IPS DF 6.9 (cell line): ENCODE results near the gene PGGHG.
"Not testable (repeated sequence)": the region's sequence is repeated elsewhere in the genome, so short reads cannot be mapped to it uniquely, and the experiment has no call there.

ENCODE experiments used
- DNase-seq: peaks from one replicate; pipeline ENCODE4 v3.0.0-alpha.2; 2013; ENCODE audit warnings: low read depth, low spot score
- H3K27ac ChIP-seq: one replicate; pipeline ENCODE4 v1.5.1; 2013; ENCODE audit warnings: low read length, control low read depth
- H3K27me3 ChIP-seq: 2 replicates; pipeline ENCODE4 v1.6.1; 2013; ENCODE audit warnings: mild to moderate bottlenecking, low read length; ENCODE audit not compliant: control insufficient read depth, insufficient read depth
- H3K36me3 ChIP-seq: 2 replicates; pipeline ENCODE4 v1.6.1; 2013; ENCODE audit warnings: low read length; ENCODE audit not compliant: control insufficient read depth, insufficient read depth
- H3K4me1 ChIP-seq: 2 replicates; pipeline ENCODE4 v1.6.1; 2013; ENCODE audit warnings: low read length; ENCODE audit not compliant: control insufficient read depth, insufficient read depth
- H3K4me3 ChIP-seq: 2 replicates; pipeline ENCODE4 v1.5.1; 2013; ENCODE audit warnings: mild to moderate bottlenecking, low read length
- H3K9me3 ChIP-seq: 2 replicates; pipeline ENCODE4 v1.6.1; 2013; ENCODE audit warnings: low read length, inconsistent platforms; ENCODE audit not compliant: control insufficient read depth, insufficient read depth
- WGBS: extraction: QIAGEN DNeasy Blood & Tissue Kit; methylation state at CpG from one replicate; pipeline ENCODE4 v1.1.7; 2013; ENCODE audit warnings: mixed read lengths, missing lambda C conversion rate; ENCODE audit not compliant: insufficient read length, insufficient coverage; 5-methylcytosine and 5-hydroxymethylcytosine counted together

Gene PGGHG

DNA sequence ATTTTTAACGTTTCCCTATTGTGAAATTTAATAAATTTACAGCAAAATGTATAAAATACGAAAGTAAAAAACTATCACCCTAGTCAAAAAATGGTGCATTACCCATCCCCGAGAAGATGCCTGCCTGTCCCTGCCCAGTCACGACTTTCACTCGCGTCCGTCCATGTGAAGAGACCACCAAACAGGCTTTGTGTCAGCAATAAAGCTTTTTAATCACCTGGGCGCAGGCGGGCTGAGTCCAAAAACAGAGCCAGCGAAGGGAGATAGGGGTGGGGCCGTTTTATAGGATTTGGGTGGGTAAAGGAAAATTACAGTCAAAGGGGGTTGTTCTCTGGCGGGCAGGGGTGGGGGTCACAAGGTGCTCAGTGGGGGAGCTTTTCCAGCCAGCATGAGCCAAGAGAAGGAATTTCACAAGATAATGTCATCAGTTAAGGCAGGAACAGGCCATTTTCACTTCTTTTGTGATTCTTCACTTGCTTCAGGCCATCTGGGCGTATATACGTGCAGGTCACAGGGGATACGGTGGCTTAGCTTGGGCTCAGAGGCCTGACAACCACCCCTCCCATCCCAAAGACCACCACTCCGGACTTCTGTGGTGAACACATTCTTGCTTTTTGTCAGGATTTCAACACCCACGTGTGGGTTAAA lies 44.8 kb downstream of the PGGHG start:
- not testable (repeated sequence) for H3K4me1 ChIP-seq, DNase-seq, H3K36me3 ChIP-seq, H3K4me3 ChIP-seq, H3K9me3 ChIP-seq, H3K27me3 ChIP-seq, H3K27ac ChIP-seq
- no CpG with 5 or more reads among the region's 17 CpGs for WGBS

GRCh38 chr11:334264-334994 lies 45.5 kb downstream of the PGGHG start:
- no peak overlapping the region for H3K27ac ChIP-seq
- no peak for DNase-seq
- no peaks in the 10 kb centered on the region for H3K27me3 ChIP-seq
- H3K4me1 ChIP-seq = peaks cover 6% of the 10 kb centered on the region
- no peaks in the 10 kb centered on the region for H3K9me3 ChIP-seq
- no CpG with 5 or more reads among the region's 25 CpGs for WGBS
- H3K36me3 ChIP-seq = no peaks in the 10 kb centered on the region
- no peak overlapping the region for H3K4me3 ChIP-seq

GRCh38 chr11:335779-336658 lies 47.1 kb downstream of the PGGHG start:
- no peak overlapping the region for H3K27ac ChIP-seq
- no peak for DNase-seq
- H3K9me3 ChIP-seq = no peaks in the 10 kb centered on the region
- no peaks in the 10 kb centered on the region for H3K36me3 ChIP-seq
- WGBS = no CpG with 5 or more reads among the region's 15 CpGs
- no peaks in the 10 kb centered on the region for H3K27me3 ChIP-seq
- H3K4me1 ChIP-seq = peaks cover 6% of the 10 kb centered on the region; the same call in 1 of the 2 replicates
- no peak overlapping the region for H3K4me3 ChIP-seq

DNA sequence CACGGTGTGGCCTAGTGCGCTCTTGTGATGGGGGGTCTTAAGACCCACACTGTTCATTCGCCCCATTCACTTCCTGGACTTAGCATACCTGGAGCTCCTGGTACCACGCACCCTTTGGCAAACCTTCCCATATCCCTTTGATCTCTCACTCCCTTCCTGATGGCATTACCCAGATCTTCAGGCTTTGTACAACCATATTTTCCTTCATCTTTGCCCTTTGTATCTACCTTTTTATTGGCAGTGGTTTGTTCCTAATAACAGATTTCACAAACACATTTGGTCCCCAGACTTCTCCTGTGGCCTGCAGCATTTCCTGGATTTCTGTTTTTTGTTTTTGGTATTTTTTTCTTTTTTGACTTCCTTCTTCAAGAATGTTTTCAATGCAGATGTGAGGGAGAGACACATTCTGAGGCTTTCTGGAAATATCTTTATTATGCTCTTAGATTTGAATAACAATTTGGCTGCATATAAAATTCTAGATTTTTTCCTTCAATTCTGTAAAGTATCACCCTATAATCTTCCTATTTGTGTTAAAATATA lies 47.8 kb downstream of the PGGHG start:
- WGBS = no CpG with 5 or more reads among the region's 4 CpGs

GRCh38 chr11:337711-338110 lies 48.8 kb downstream of the PGGHG start:
- no peaks in the 10 kb centered on the region for H3K27me3 ChIP-seq
- H3K27ac ChIP-seq = no peak overlapping the region

More for the DNA sequence above, 47.8 kb downstream of the PGGHG start:
- Histone ChIP-seq H3K4me3 (no peak overlapping the region), H3K4me1 (peaks cover 6% of the 10 kb centered on the region; the same call in 1 of the 2 replicates), H3K9me3 (no peaks in the 10 kb centered on the region), H3K36me3 (no peaks in the 10 kb centered on the region), H3K27me3 (no peaks in the 10 kb centered on the region), H3K27ac (no peak overlapping the region)
- DNase-seq = no peak

DNA sequence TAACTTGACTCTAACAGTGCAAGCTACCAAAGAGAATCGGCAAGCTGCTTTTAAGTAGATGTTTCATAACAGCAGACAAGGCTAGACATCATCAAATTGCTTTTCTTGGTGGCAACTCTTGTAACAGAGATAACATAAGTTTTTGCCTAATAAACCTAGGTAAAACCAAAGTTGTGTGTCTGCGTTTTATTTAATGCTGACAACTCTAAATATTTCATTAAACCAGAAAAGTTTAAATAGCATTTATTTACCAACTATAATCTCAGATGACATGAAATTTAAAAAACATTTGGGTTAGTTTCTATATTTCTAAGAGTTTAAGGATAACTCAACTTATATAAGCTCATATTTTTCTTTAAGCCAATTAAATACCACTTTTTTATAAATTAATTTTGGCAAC lies 51.0 kb downstream of the PGGHG start:
- H3K4me1 ChIP-seq = peaks cover 5% of the 10 kb centered on the region; the same call in 1 of the 2 replicates
- no peaks in the 10 kb centered on the region for H3K27me3 ChIP-seq
- H3K27ac ChIP-seq = no peak overlapping the region

More at GRCh38 chr11:337711-338110, 48.8 kb downstream of the PGGHG start:
- Histone ChIP-seq H3K9me3 (no peaks in the 10 kb centered on the region), H3K36me3 (no peaks in the 10 kb centered on the region), H3K4me3 (no peak overlapping the region), H3K4me1 (peaks cover 6% of the 10 kb centered on the region; the same call in 1 of the 2 replicates)
- no CpG with 5 or more reads among the region's 6 CpGs for WGBS
- DNase-seq = no peak

GRCh38 chr11:340539-341512 lies 51.9 kb downstream of the PGGHG start:
- Histone ChIP-seq H3K27me3 (no peaks in the 10 kb centered on the region), H3K27ac (no peak overlapping the region), H3K9me3 (no peaks in the 10 kb centered on the region), H3K4me3 (no peak overlapping the region), H3K4me1 (peaks cover 5% of the 10 kb centered on the region; the same call in 1 of the 2 replicates), H3K36me3 (no peaks in the 10 kb centered on the region)
- no CpG with 5 or more reads among the region's 5 CpGs for WGBS
- DNase-seq = no peak

More for the DNA sequence above, 51.0 kb downstream of the PGGHG start:
- DNase-seq = no peak
- no CpG with 5 or more reads among the region's 2 CpGs for WGBS
- H3K36me3 ChIP-seq = no peaks in the 10 kb centered on the region
- no peak overlapping the region for H3K4me3 ChIP-seq
- no peaks in the 10 kb centered on the region for H3K9me3 ChIP-seq

- no peak overlapping the region for H3K27ac ChIP-seq
- no CpG with 5 or more reads among the region's 3 CpGs for WGBS
- no peak for DNase-seq
These were observed 53.4 kb downstream of the PGGHG start for GRCh38 chr11:342328-342727.

DNA sequence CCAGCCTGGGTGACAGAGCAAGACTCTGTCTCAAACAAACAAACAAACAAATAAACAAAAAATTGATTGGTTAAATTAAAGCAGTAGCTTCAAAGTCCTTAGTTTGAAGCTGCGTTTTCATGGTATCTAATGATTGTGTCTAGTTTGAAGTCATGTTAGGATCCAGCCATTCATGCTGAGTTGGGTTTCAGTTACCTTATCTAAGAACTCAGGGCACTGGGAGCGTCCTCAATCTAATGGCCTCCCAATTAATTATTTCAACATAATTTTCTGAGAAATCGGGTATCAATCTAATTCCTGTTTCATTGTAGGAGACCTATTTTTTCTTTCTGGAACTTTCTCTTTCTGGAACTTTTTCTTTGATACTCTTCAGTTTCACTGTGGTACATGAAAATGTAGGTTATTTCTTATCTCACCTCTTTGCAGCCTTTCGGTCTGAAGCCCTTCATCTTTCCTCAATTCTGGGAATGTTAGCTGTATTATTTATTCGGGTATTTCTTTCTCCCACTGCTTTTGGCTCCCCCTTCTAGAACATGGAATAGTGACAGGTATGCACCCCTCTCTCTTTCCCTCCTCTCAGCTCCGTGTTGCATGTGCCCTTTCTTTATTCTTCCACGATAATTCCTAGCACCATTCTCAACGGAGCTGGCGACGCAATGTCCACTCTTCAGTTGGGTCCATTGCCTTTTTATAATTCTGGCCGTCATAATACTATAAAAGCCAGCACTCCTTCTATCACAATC lies 56.1 kb downstream of the PGGHG start:
- H3K27ac ChIP-seq = no peak overlapping the region
- WGBS = no CpG with 5 or more reads among the region's 11 CpGs
- no peak for DNase-seq
- no peaks in the 10 kb centered on the region for H3K4me1 ChIP-seq
- no peaks in the 10 kb centered on the region for H3K27me3 ChIP-seq
- H3K36me3 ChIP-seq = no peaks in the 10 kb centered on the region
- H3K9me3 ChIP-seq = no peaks in the 10 kb centered on the region
- H3K4me3 ChIP-seq = no peak overlapping the region

More at GRCh38 chr11:342328-342727, 53.4 kb downstream of the PGGHG start:
- no peaks in the 10 kb centered on the region for H3K36me3 ChIP-seq
- no peaks in the 10 kb centered on the region for H3K27me3 ChIP-seq
- no peaks in the 10 kb centered on the region for H3K4me1 ChIP-seq
- no peaks in the 10 kb centered on the region for H3K9me3 ChIP-seq
- no peak overlapping the region for H3K4me3 ChIP-seq
